22Rv1 (cell line): ENCODE data around the gene ATF6.

Experiments used
- H3K27ac ChIP-seq: fragments of 450-650 bp; 2 replicates; pipeline ENCODE4 v1.5.1; 2017
- CTCF ChIP-seq: fragments of 450-650 bp; IDR thresholded peaks from 2 replicates; pipeline ENCODE4 v1.5.1; 2017; ENCODE audit warnings: mild to moderate bottlenecking
- ZFX ChIP-seq: fragments of 450-650 bp; IDR thresholded peaks from 2 replicates; pipeline ENCODE4 v1.6.1; 2017; ENCODE audit warnings: antibody characterized with exemption, borderline replicate concordance

The ATF6 gene

GRCh38 chr1:161787355-161787754 is 21.2 kb downstream of the ATF6 start:
- H3K27ac ChIP-seq: no peak overlapping the region
- TF ChIP-seq CTCF (no peak), ZFX (no peak)

- no peak for TF ChIP-seq ZFX
- TF ChIP-seq CTCF: no peak
- H3K27ac ChIP-seq: no peak overlapping the region
Measured at GRCh38 chr1:161790587-161791317, 24.6 kb downstream of the ATF6 start.

GRCh38 chr1:161791904-161792655 is 26.0 kb downstream of the ATF6 start:
- H3K27ac ChIP-seq: no peak overlapping the region
- TF ChIP-seq ZFX (no peak), CTCF (no peak)

GRCh38 chr1:161792740-161793139 is 26.6 kb downstream of the ATF6 start:
- H3K27ac ChIP-seq: no peak overlapping the region
- no peak for TF ChIP-seq ZFX
- peak; percentile 81 for TF ChIP-seq CTCF

GRCh38 chr1:161799792-161800191 is 33.7 kb downstream of the ATF6 start:
- H3K27ac ChIP-seq: no peak overlapping the region
- TF ChIP-seq CTCF (no peak), ZFX (no peak)

GRCh38 chr1:161801955-161802354 is 35.8 kb downstream of the ATF6 start:
- H3K27ac ChIP-seq: no peak overlapping the region
- no peak for TF ChIP-seq CTCF
- TF ChIP-seq ZFX: no peak

GRCh38 chr1:161803181-161803580 is 37.1 kb downstream of the ATF6 start:
- TF ChIP-seq CTCF: no peak
- no peak for TF ChIP-seq ZFX
- H3K27ac ChIP-seq: no peak overlapping the region
